WERI-Rb-1 (cell line): ENCODE data around the gene DYNLT3.

Experiments
- DNase-seq: peaks from one replicate; pipeline ENCODE4 v3.0.0-alpha.2; 2020
- H3K27ac ChIP-seq: fragments of 250-450 bp; sonication (Bioruptor Pico); 2 replicates; pipeline ENCODE4 v1.5.1; 2020; ENCODE audit warnings: mild to moderate bottlenecking, moderate library complexity
- H3K27me3 ChIP-seq: fragments of 250-450 bp; sonication (Bioruptor Pico); 2 replicates; pipeline ENCODE4 v1.5.1; 2021; ENCODE audit warnings: mild to moderate bottlenecking, low read depth, moderate library complexity; ENCODE audit not compliant: insufficient read depth, severe bottlenecking
- H3K36me3 ChIP-seq: fragments of 250-450 bp; sonication (Bioruptor Pico); 2 replicates; pipeline ENCODE4 v1.5.1; 2020; ENCODE audit warnings: mild to moderate bottlenecking, moderate library complexity
- H3K4me3 ChIP-seq: 2 replicates; pipeline ENCODE4 v1.5.1; 2011; ENCODE audit warnings: low read depth, mild to moderate bottlenecking, control low read depth, low read length
- H3K9me3 ChIP-seq: fragments of 250-450 bp; sonication (Bioruptor Pico); 2 replicates; pipeline ENCODE4 v1.5.1; 2021; ENCODE audit warnings: mild to moderate bottlenecking, moderate library complexity; ENCODE audit not compliant: severe bottlenecking
- CTCF ChIP-seq: IDR thresholded peaks from 2 replicates; pipeline ENCODE4 v1.5.1; 2011; ENCODE audit warnings: low read depth, mild to moderate bottlenecking, control low read depth, inconsistent platforms, low read length

DYNLT3 gene

GRCh38 chrX:37846934-37847732, at the start of gene DYNLT3:
DYNLT3 (minus strand) TSS chrX:37847571; CDS start chrX:37847510, 61 bp downstream.
- TF ChIP-seq CTCF = no peak
- Histone ChIP-seq H3K4me3 (peak within 1 kb of the TSS; percentile 49), H3K27me3 (peaks cover 5% of the 10 kb centered on the region), H3K9me3 (no peaks in the 10 kb centered on the region), H3K36me3 (no peaks in the 10 kb centered on the region), H3K27ac (peak within 1 kb of the TSS; percentile 75)
- peak; percentile 85 for DNase-seq

- Histone ChIP-seq H3K4me3 (no peak overlapping the region), H3K36me3 (no peaks in the 10 kb centered on the region), H3K27ac (no peak overlapping the region), H3K27me3 (peaks cover 2% of the 10 kb centered on the region), H3K9me3 (no peaks in the 10 kb centered on the region)
- no peak for DNase-seq
- no peak for TF ChIP-seq CTCF
Measured at GRCh38 chrX:37896511-37896890, 49.1 kb upstream of the DYNLT3 start.

- Histone ChIP-seq H3K27me3 (no peaks in the 10 kb centered on the region), H3K4me3 (no peak overlapping the region), H3K36me3 (no peaks in the 10 kb centered on the region), H3K27ac (no peak overlapping the region), H3K9me3 (no peaks in the 10 kb centered on the region)
- DNase-seq = no peak
- no peak for TF ChIP-seq CTCF
Measured at GRCh38 chrX:37895795-37896510, 48.6 kb upstream of the DYNLT3 start.

GRCh38 chrX:37894725-37895124, 47.4 kb upstream of the DYNLT3 start:
- no peaks in the 10 kb centered on the region for H3K27me3 ChIP-seq
- H3K9me3 ChIP-seq = no peaks in the 10 kb centered on the region
- no peaks in the 10 kb centered on the region for H3K36me3 ChIP-seq
- no peak overlapping the region for H3K27ac ChIP-seq
- H3K4me3 ChIP-seq = no peak overlapping the region
- DNase-seq = no peak
- no peak for TF ChIP-seq CTCF

- Histone ChIP-seq H3K36me3 (no peaks in the 10 kb centered on the region), H3K27ac (no peak overlapping the region), H3K27me3 (no peaks in the 10 kb centered on the region), H3K4me3 (no peak overlapping the region), H3K9me3 (no peaks in the 10 kb centered on the region)
- no peak for TF ChIP-seq CTCF
- DNase-seq = no peak
Measured at GRCh38 chrX:37888010-37888409, 40.6 kb upstream of the DYNLT3 start.
